K562 (cell line): ENCODE data around the gene C1orf216.
"Not testable (repeated sequence)": the region's sequence is repeated elsewhere in the genome, so short reads cannot be mapped to it uniquely, and the experiment has no call there.

Experiments
- BHLHE40 ChIP-seq: IDR thresholded peaks from 2 replicates; pipeline ENCODE4 v1.6.1; 2011; ENCODE audit warnings: low read length, improper control_type of control experiment
- CBFA2T2 ChIP-seq: fragments of 450-650 bp; conservative IDR thresholded peaks from 2 replicates; pipeline ENCODE4 v1.6.1; 2017; ENCODE audit warnings: mild to moderate bottlenecking
- FOXA1 ChIP-seq: fragments of 450-650 bp; IDR thresholded peaks from 2 replicates; pipeline ENCODE4 v1.6.1; 2016; ENCODE audit warnings: mild to moderate bottlenecking, borderline replicate concordance
- FOXP4 ChIP-seq: sonication (generic); formaldehyde crosslinking; IDR thresholded peaks from 2 replicates; pipeline ENCODE4 v1.8.0; 2022; ENCODE audit warnings: mild to moderate bottlenecking, missing genetic modification reagents, borderline replicate concordance
- GATAD2A ChIP-seq: fragments of 450-650 bp; IDR thresholded peaks from 2 replicates; pipeline ENCODE4 v1.6.1; 2017
- HCFC1 ChIP-seq: IDR thresholded peaks from 2 replicates; pipeline ENCODE4 v1.6.1; 2012; ENCODE audit warnings: low read depth, low read length, improper control_type of control experiment
- PRPF4 ChIP-seq: fragments of 200-400 bp; formaldehyde crosslinking; IDR thresholded peaks from one replicate; pipeline ENCODE4 v1.6.1; 2017; ENCODE audit warnings: low read length, low read depth, mild to moderate bottlenecking; ENCODE audit not compliant: insufficient read depth, poor library complexity, severe bottlenecking
- RBM17 ChIP-seq: fragments of 200-400 bp; formaldehyde crosslinking; IDR thresholded peaks from 2 replicates; pipeline ENCODE4 v1.6.1; 2017; ENCODE audit warnings: low read depth, mild to moderate bottlenecking, low read length, borderline replicate concordance
- ZNF280B ChIP-seq: fragments of 250-450 bp; sonication (Bioruptor Pico); IDR thresholded peaks from 2 replicates; pipeline ENCODE4 v1.5.1; 2021; ENCODE audit warnings: mild to moderate bottlenecking
- ZNF507 ChIP-seq: conservative IDR thresholded peaks from 2 replicates; pipeline ENCODE4 v1.6.1; 2017; ENCODE audit warnings: missing genetic modification characterization, missing compliant biosample characterization
- ZNF668 ChIP-seq: fragments of 250-450 bp; sonication (Bioruptor Pico); IDR thresholded peaks from 2 replicates; pipeline ENCODE4 v1.8.0; 2022; ENCODE audit warnings: mild to moderate bottlenecking, inconsistent platforms

GRCh38 chr1:35711098-35711497 is 7.6 kb downstream of the C1orf216 start:
- not testable (repeated sequence) for TF ChIP-seq FOXP4 (CRISPR knock-in tag); FOXA1; GATAD2A; HCFC1; RBM17; ZNF668 (CRISPR knock-in tag); PRPF4; CBFA2T2; ZNF280B (CRISPR knock-in tag); BHLHE40; ZNF507 (tag)
